Stimulated activated CD4-positive, alpha-beta T cell treated with anti-CD3 and anti-CD28 coated beads, Interleukin-15, amount 100 ng/mL, for 48 hours (primary cell): ENCODE data around the gene FHIP1B.

ENCODE experiments used
- DNase-seq, 2 donors: peaks; one replicate each; pipeline ENCODE4 v3.0.0-alpha.2; 2020; ENCODE audit warnings: low read depth in 2 of 2

Gene FHIP1B

GRCh38 chr11:6201481-6201880 lies 33.0 kb downstream of the FHIP1B start:
- DNase-seq, result no peak

- DNase-seq, result no peak
These were observed 33.5 kb downstream of the FHIP1B start for GRCh38 chr11:6200975-6201374.

- no peak for DNase-seq
These were observed 35.1 kb downstream of the FHIP1B start, which contains the start of gene OR52W1 for GRCh38 chr11:6199174-6199810. OR52W1 (plus strand) TSS chr11:6199224; CDS start chr11:6199224, 0 bp downstream.

- DNase-seq, result no peak
These were observed 36.8 kb downstream of the FHIP1B start for GRCh38 chr11:6197466-6198200.

- DNase-seq, result no peak
These were observed 38.0 kb downstream of the FHIP1B start for GRCh38 chr11:6196396-6196795.

- no peak for DNase-seq
These were observed 40.3 kb downstream of the FHIP1B start for GRCh38 chr11:6194065-6194581.

GRCh38 chr11:6191742-6192141 lies 42.7 kb downstream of the FHIP1B start:
- DNase-seq, result no peak

- DNase-seq, result no peak
These were observed 59.0 kb downstream of the FHIP1B start for GRCh38 chr11:6175440-6175839.

- no peak for DNase-seq
These were observed 64.2 kb downstream of the FHIP1B start, which contains the start of gene OR52B2 for GRCh38 chr11:6170226-6170625. OR52B2 (minus strand) TSS chr11:6170326; CDS start chr11:6170326, 0 bp downstream.
